ENCODE results near the gene MARCKSL1. TPM values are rescaled to one million over a fixed set of nuclear protein-coding genes. Genes with fewer than 3 reads are reported as not detected.

MARCKSL1 gene
- total and polyA plus RNA-seq, 2 of the 13 experiments (the other 11 are each of a cell fraction or from before 2014, with no cell fraction given) = 81.9 to 155 TPM

DNA sequence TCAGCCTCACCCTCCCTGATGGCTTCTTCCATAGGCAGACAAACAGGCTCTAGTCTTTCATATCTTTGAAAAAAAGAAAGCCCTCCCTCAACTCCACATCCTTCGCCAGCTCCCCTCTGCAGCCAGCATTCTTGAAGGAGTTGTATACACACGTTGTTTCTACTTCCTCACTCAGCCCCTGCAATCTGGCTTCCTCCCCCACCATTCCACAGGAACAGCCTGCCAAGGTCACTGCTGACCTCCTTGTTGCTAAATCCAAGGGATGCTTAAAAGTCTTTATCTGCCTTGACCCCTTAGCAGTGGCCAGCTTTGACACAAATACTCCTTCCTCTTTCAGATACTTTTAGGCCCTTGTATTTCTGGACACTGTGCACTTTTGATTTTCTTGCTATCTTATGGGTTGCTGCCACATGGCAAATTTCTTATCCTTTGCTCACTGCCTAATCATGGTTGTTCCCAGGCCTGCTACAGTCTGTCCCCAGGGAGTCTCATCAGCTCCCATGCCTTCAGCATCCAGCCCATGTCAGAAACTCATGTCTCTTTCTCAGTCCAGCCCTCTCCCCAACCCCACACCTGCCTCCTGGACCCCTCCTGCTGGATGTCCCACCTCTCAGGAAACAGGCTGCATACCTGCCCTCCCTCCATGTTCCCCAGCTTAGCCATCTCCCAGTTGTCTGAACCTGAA, 18.0 kb upstream of the MARCKSL1 start:
- POLR2A ChIA-PET = interaction anchor here (1.0 to 10.1 kb wide), 5 partner anchors 9 to 41 kb away, joined by 3 to 222 read pairs (median 17); partner anchors contain the start of genes BSDC1 and MARCKSL1
- FAIRE-seq (no peak), DNase-seq (ENCODE audit: low spot score) (no peak), ATAC-seq (no peak)
- Histone ChIP-seq H3K4me2 (ENCODE audit: low read depth, low read length) (no peak overlapping the region), H3K4me3 (replicated peaks in 1 of 3; ENCODE audit: insufficient read depth in 1 of 3, low read depth in 2 of 3, low read length in 3 of 3) (no peak overlapping the region), H3K4me1 (ENCODE audit: insufficient read depth, low read length) (peaks cover 63% of the 10 kb centered on the region), H3K27ac (ENCODE audit: extremely low read length, insufficient read depth, low read length) (no peak overlapping the region), H3K9ac (ENCODE audit: insufficient read depth, low read depth, low read length) (no peak overlapping the region), H3K79me2 (ENCODE audit: insufficient read depth, low read length) (no peaks in the 10 kb centered on the region), H2AFZ (ENCODE audit: low read length) (no peak overlapping the region), H3K36me3 (replicated peaks in 1 of 2; ENCODE audit: control insufficient read depth in 1 of 2, insufficient read depth in 2 of 2, low read length in 2 of 2) (no peaks in the 10 kb centered on the region), H4K20me1 (ENCODE audit: insufficient read depth, low read length) (no peaks in the 10 kb centered on the region), H3K9me3 (ENCODE audit: low read length) (no peaks in the 10 kb centered on the region), H3K27me3 (ENCODE audit: control insufficient read depth in 1 of 2, insufficient read depth in 2 of 2, low read length in 2 of 2) (no peaks in the 10 kb centered on the region)
- WGBS (ENCODE audit: low lambda C conversion rate) = 70% methylated on average over 2 of the region's 2 CpGs
- intact Hi-C loops (cut with micrococcal nuclease; ENCODE audit: unreplicated experiment) (no loop called here), in situ Hi-C loops (cut with HindIII; ENCODE audit: extremely low pct_ligation_motif_present, low pct_unique_long_range_greater_than_20kb) (no loop called here)
- BruUV-seq (replicated peaks) = no TSS peak
- CTCF ChIA-PET (ENCODE audit: low intra/inter-chr PET ratio, low total read pairs) = no interaction called here
- no peak for TF ChIP-seq ZNF230 (CRISPR knock-in tag; IDR thresholded peaks at IDR 0.05)
- no peak for TF ChIP-seq DNMT1 (CRISPR knock-in tag; IDR thresholded peaks at IDR 0.05)
- TF ChIP-seq TOPORS (CRISPR knock-in tag; IDR thresholded peaks at IDR 0.05) = no peak
- TF ChIP-seq ZNF839 (CRISPR knock-in tag; IDR thresholded peaks at IDR 0.05; ENCODE audit: borderline replicate concordance) = no peak
- TF ChIP-seq, protein P1, sequence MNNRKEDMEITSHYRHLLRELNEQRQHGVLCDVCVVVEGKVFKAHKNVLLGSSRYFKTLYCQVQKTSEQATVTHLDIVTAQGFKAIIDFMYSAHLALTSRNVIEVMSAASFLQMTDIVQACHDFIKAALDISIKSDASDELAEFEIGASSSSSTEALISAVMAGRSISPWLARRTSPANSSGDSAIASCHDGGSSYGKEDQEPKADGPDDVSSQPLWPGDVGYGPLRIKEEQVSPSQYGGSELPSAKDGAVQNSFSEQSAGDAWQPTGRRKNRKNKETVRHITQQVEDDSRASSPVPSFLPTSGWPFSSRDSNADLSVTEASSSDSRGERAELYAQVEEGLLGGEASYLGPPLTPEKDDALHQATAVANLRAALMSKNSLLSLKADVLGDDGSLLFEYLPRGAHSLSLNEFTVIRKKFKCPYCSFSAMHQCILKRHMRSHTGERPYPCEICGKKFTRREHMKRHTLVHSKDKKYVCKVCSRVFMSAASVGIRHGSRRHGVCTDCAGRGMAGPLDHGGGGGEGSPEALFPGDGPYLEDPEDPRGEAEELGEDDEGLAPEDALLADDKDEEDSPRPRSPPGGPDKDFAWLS (CRISPR knock-in tag; IDR thresholded peaks at IDR 0.05; ENCODE audit: borderline replicate concordance) = no peak
- TF ChIP-seq TAF1 (CRISPR knock-in tag; IDR thresholded peaks at IDR 0.05) = no peak
- TF ChIP-seq ADNP (CRISPR knock-in tag; IDR thresholded peaks at IDR 0.05) = no peak
- TF ChIP-seq LCORL (IDR thresholded peaks at IDR 0.05) = no peak
- TF ChIP-seq LCORL (CRISPR knock-in tag; IDR thresholded peaks at IDR 0.05) = no peak
- TF ChIP-seq DMAP1 (CRISPR knock-in tag; IDR thresholded peaks at IDR 0.05) = no peak
- TF ChIP-seq, protein P2, sequence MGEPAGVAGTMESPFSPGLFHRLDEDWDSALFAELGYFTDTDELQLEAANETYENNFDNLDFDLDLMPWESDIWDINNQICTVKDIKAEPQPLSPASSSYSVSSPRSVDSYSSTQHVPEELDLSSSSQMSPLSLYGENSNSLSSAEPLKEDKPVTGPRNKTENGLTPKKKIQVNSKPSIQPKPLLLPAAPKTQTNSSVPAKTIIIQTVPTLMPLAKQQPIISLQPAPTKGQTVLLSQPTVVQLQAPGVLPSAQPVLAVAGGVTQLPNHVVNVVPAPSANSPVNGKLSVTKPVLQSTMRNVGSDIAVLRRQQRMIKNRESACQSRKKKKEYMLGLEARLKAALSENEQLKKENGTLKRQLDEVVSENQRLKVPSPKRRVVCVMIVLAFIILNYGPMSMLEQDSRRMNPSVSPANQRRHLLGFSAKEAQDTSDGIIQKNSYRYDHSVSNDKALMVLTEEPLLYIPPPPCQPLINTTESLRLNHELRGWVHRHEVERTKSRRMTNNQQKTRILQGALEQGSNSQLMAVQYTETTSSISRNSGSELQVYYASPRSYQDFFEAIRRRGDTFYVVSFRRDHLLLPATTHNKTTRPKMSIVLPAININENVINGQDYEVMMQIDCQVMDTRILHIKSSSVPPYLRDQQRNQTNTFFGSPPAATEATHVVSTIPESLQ (CRISPR knock-in tag; conservative IDR thresholded peaks at IDR 0.05) = no peak
- TF ChIP-seq ZNF782 (CRISPR knock-in tag; IDR thresholded peaks at IDR 0.05; ENCODE audit: borderline replicate concordance) = no peak
- no peak for TF ChIP-seq MTA3 (CRISPR knock-in tag; IDR thresholded peaks at IDR 0.05)
- TF ChIP-seq ZNF496 (CRISPR knock-in tag; IDR thresholded peaks at IDR 0.05; ENCODE audit: insufficient replicate concordance) = no peak
- TF ChIP-seq ZNF670 (CRISPR knock-in tag; IDR thresholded peaks at IDR 0.05; ENCODE audit: borderline replicate concordance) = no peak
- no peak for TF ChIP-seq KDM1A (CRISPR knock-in tag; IDR thresholded peaks at IDR 0.05)
- TF ChIP-seq CAMTA2 (CRISPR knock-in tag; IDR thresholded peaks at IDR 0.05; ENCODE audit: borderline replicate concordance) = no peak
- no peak for TF ChIP-seq ZMYM2 (CRISPR knock-in tag; IDR thresholded peaks at IDR 0.05)

Measured in HepG2 (cell line).